DOHH2 (cell line): ENCODE results near the gene AKNA.

Experiments used
- EZH2phosphoT487 ChIP-seq: fragments of 200-600 bp; sonication (generic); IDR thresholded peaks from 2 replicates; pipeline ENCODE4 v1.6.1; 2017; ENCODE audit warnings: borderline replicate concordance, mild to moderate bottlenecking, antibody characterized with exemption, low read length, moderate library complexity, mixed read lengths
- TF ChIP-seq, protein P1 (sequence below): fragments of 200-600 bp; sonication (generic); IDR thresholded peaks from one replicate; pipeline ENCODE4 v1.5.1; 2014; ENCODE audit warnings: antibody characterized with exemption, mild to moderate bottlenecking, low read depth, low read length; ENCODE audit not compliant: poor library complexity, severe bottlenecking

DNA sequence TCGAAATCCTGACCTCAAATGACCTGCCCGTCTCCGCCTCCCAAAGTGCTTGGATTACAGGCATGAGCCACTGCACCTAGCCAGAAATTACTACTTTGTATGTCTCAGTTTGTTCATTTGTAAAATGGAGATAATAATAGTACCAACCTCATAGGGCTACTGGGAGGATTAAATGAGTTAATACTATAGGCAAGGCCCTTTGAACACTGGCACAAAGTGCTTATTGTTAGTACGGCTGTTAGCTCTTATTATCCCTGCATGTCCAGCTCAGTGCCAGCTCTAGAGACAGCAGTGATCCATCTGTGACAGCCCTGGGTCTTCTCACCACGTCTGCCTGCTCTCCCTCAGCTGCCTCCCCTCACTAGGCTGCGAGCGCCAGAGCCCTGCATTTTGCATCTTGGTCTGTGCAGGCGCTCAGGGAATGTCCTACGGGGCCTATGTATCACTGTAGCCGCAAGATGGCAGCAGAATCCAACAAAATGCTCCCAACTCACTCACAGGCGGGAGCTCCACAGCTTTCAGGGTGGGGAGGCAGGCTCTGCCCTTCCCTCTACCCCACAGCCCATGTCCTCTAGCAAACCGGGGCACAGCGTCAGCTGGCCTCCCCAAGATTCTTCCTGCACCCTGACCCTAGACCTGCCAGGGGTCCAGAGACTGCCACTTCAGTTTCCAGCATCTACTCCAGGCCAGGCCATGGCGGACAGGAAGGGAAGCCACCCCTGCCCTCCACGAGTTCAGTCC is 17.7 kb upstream of the AKNA start:
- TF ChIP-seq, protein P1, sequence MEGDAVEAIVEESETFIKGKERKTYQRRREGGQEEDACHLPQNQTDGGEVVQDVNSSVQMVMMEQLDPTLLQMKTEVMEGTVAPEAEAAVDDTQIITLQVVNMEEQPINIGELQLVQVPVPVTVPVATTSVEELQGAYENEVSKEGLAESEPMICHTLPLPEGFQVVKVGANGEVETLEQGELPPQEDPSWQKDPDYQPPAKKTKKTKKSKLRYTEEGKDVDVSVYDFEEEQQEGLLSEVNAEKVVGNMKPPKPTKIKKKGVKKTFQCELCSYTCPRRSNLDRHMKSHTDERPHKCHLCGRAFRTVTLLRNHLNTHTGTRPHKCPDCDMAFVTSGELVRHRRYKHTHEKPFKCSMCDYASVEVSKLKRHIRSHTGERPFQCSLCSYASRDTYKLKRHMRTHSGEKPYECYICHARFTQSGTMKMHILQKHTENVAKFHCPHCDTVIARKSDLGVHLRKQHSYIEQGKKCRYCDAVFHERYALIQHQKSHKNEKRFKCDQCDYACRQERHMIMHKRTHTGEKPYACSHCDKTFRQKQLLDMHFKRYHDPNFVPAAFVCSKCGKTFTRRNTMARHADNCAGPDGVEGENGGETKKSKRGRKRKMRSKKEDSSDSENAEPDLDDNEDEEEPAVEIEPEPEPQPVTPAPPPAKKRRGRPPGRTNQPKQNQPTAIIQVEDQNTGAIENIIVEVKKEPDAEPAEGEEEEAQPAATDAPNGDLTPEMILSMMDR: peak; percentile 89
- TF ChIP-seq EZH2phosphoT487: no peak
